Astrocyte of the spinal cord (primary cell): ENCODE measurements around the gene COL23A1.

Source experiments
- DNase-seq: peaks from one replicate; pipeline ENCODE4 v3.0.0; 2011; ENCODE audit warnings: low read depth, low spot score
- H3K4me3 ChIP-seq: 2 replicates; pipeline ENCODE4 v1.5.1; 2011; ENCODE audit warnings: low read depth, mild to moderate bottlenecking, low read length, moderate library complexity
- in situ Hi-C: cut with HindIII; loops from 2 replicates; pipeline ENCODE4 v1.10.0; 2017; ENCODE audit warnings: low sequenced_read_pairs
- TF ChIP-seq, protein P1 (sequence below): IDR thresholded peaks from 2 replicates; pipeline ENCODE4 v1.5.1; 2012; ENCODE audit warnings: low read depth, mild to moderate bottlenecking, low read length, inconsistent platforms

COL23A1 gene

GRCh38 chr5:178378527-178379484 is 211.4 kb downstream of the COL23A1 start:
- TF ChIP-seq, protein P1, sequence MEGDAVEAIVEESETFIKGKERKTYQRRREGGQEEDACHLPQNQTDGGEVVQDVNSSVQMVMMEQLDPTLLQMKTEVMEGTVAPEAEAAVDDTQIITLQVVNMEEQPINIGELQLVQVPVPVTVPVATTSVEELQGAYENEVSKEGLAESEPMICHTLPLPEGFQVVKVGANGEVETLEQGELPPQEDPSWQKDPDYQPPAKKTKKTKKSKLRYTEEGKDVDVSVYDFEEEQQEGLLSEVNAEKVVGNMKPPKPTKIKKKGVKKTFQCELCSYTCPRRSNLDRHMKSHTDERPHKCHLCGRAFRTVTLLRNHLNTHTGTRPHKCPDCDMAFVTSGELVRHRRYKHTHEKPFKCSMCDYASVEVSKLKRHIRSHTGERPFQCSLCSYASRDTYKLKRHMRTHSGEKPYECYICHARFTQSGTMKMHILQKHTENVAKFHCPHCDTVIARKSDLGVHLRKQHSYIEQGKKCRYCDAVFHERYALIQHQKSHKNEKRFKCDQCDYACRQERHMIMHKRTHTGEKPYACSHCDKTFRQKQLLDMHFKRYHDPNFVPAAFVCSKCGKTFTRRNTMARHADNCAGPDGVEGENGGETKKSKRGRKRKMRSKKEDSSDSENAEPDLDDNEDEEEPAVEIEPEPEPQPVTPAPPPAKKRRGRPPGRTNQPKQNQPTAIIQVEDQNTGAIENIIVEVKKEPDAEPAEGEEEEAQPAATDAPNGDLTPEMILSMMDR, result no peak
- H3K4me3 ChIP-seq, result no peak overlapping the region
- DNase-seq, result no peak
- in situ Hi-C loops, result no loop called here

- DNase-seq, result no peak
- TF ChIP-seq, protein P1, result no peak
- in situ Hi-C loops, result no loop called here
- H3K4me3 ChIP-seq, result no peak overlapping the region
Observed at GRCh38 chr5:178377583-178378270, 212.5 kb downstream of the COL23A1 start.

DNA sequence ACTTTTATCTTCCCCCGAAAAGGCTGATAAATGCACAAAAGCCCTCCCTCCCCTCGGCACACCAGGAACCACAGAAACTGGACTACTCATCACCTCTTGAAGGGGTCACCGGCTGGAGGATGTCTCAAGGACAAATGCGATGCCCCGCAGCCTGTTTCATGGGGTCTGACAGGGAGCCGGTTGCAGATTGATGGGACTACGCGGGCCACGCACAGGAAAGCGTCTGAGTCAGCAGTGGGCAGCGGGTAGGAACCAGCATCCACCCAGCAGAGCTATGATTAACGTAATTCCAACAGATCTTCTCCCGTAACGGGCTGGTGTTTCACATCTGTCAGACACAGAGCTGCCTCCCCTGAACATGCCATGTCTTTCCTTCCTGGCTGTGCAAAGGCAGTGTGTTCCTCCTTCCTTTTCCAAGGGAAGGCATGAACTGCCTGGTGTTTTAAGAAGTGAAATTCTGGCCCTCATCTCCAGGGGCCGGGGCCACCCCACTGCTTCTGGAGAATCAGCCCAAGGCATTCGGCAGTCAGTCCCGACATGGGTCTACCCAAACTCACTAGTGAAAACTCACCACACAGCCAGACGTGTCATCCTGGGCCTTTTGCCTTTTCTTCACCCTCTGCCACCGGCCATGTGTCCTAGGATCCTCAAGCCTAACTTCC is 213.1 kb downstream of the COL23A1 start:
- no peak for DNase-seq
- in situ Hi-C loops, result no loop called here
- TF ChIP-seq, protein P1, result no peak
- H3K4me3 ChIP-seq, result no peak overlapping the region

DNA sequence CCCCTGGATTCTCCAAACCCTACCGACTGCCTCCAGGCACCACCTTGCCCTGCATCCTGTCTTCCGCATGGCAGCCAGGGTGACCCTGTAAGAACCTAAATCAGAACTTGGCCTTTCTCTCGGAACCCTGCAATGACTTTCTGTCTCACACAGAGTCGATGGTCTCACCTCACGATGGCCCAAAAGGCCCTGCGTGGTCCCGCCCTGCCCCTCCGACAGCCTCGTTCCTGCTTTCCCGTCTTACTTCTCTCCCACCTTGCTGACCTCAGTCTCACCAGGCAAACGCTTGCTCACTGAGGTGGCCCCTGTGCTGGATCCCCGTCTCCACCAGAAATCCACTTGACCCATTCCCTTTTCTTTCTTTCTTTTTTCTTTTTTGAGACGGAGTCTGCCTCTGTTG is 214.8 kb downstream of the COL23A1 start:
- in situ Hi-C loops, result no loop called here
- H3K4me3 ChIP-seq, result no peak overlapping the region
- DNase-seq, result no peak
- TF ChIP-seq, protein P1, result no peak

DNA sequence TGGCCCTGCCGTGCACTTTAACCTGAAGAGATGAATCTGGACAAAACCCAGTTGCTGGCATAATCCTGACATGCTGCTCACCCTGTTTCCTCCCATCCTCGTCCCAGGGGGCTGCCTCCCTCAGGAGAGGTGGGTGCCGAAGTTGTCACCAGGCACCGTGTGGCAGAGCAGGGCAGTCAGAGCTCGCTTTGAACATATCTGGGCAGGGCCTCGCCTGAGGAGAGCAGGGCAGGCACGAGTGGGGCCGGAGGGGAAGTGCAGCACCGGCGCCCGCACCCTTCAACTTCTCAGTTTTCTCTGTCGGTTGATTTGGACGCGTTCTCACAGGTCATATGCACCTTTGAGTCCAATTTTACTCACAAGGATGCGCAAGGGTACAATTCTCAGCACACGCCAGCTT is 216.5 kb downstream of the COL23A1 start:
- TF ChIP-seq, protein P1, result no peak
- no peak overlapping the region for H3K4me3 ChIP-seq
- in situ Hi-C loops, result no loop called here
- no peak for DNase-seq

- TF ChIP-seq, protein P1, result no peak
- H3K4me3 ChIP-seq, result no peak overlapping the region
- no peak for DNase-seq
- in situ Hi-C loops, result no loop called here
Observed at GRCh38 chr5:178372142-178372571, 218.0 kb downstream of the COL23A1 start.
